GM21737 (cell line): ENCODE measurements around the gene GFOD1.

Source experiments
- ATAC-seq: cut with Tn5 transposase; IDR thresholded peaks from one replicate; pipeline ENCODE4 v1.9.1; 2021; ENCODE audit warnings: mild to moderate bottlenecking, moderate library complexity; ENCODE audit not compliant: unreplicated experiment

Gene GFOD1

DNA sequence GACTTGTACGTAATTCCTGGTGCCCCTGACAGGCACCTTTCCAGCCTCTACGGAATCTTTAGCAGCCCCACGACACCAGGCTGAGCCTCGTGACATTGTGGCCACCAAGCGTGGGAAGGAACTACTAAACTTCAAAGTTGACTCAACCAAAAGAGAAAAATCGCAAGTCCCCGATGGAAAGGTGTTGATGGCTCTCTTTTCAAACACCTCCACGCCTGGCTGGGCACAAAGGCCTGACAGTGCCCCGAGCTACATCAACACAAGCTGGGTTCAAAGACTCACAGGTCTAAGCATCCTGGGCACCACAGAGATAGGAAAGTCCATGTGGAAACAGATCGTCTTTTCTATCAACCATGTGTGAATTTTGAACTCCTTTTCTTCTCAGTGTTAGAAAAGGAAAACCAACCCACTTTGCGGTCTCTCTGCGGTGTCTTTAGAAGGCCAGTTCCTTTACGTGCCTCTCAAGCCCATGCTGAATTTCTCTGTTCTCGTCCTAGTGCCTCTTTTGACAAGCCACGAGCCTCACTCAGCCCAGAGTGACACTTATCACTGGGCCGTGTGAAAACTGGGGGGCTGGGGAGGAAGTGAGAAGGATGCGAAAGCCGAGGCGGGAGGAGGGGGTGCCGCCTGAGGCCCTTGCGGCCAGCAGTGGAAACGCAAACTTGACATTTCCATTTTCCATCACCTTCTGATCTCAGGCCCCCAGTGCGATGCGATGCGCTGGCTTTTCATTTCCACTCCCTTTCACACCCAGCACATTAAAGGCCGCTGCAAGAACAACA is 59.4 kb downstream of the GFOD1 start:
- peak; percentile 63 for ATAC-seq

DNA sequence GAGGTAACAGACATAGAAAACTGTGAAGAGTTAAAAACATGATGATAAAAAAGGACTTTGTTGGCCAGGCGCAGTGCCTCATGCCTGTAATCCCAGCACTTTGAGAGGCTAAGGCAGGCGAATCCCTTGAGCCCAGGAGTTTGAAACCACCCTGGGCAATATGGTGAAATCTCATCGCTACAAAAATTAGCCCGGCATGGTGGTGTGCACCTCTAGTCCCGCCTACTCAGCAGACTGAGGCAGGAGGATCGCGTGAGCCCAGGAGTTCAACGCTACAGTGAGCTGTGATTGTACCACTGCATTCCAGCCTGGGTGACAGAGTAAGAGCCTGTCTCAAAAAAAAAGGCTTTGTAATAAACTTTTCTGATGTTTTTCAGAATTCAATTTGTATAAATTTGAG is 60.1 kb downstream of the GFOD1 start:
- no peak for ATAC-seq

DNA sequence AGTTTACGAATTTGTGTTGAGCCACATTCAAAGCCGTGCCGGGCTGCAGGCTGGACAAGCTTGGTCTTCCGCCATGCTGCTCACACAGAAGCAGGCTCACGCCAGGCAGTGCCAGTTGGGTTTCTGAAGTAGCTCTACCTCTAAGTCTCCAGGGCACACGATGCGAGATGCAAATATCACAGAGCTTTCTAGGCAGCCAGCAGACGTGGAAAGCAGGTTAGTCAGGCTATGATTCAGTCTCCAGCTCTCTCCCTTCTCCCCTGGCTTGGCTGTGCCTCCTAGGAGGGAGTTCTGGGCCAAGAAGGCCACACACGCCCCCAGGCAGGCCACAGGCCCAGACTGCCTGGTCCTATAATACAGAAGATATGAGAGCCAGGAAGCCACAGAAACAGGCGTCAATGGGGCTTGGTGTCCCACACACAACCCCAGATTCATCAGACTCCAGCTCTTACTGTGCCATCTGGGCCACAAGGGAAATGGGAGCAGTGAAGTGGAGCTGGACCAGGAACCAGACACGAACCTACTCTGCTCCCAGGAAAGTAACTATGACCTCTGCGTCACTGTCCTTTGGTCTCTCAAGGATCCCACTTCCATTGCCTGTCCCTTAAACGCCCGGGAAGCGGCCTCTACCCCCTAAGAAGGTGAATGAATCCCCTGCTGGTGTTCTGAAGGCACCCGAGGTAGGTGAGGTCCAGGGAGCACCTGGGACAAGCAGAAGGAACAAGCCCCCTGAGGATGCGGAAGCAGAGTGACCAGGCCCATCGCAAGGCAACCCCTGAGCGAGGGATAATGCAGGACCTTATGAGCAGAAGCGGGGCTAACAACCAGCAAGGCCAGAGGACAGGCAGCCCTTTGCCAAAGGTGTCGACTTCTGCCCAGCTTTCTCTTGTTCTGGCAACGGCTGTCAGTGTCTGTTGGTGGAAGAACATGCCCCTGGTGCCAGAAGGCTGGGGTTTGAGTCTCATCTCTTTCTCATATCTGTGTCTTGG is 61.2 kb downstream of the GFOD1 start:
- no peak for ATAC-seq

- ATAC-seq, result no peak
These were observed 62.0 kb downstream of the GFOD1 start for GRCh38 chr6:13425270-13425873.

DNA sequence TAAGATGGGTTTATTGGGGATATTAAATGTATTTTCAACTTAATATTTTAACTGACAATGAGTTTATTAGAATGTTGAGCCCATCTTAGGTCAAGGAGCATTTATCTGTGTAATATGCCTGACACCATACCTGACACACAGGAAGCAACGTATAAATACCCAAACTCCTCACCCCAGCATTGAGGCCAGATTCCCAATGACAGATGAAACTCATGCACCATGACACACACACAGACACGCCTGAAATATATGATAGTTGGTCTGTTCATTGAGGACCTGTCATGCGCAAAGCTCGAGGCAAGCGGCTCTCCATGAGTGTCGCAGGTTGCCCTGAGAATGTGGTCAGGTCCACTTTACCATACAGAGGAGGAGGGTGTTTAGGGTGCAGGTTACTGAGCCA is 64.1 kb downstream of the GFOD1 start:
- no peak for ATAC-seq

- ATAC-seq, result no peak
These were observed 64.6 kb downstream of the GFOD1 start for GRCh38 chr6:13422681-13423221.

GRCh38 chr6:13421425-13422059 is 65.9 kb downstream of the GFOD1 start:
- no peak for ATAC-seq

DNA sequence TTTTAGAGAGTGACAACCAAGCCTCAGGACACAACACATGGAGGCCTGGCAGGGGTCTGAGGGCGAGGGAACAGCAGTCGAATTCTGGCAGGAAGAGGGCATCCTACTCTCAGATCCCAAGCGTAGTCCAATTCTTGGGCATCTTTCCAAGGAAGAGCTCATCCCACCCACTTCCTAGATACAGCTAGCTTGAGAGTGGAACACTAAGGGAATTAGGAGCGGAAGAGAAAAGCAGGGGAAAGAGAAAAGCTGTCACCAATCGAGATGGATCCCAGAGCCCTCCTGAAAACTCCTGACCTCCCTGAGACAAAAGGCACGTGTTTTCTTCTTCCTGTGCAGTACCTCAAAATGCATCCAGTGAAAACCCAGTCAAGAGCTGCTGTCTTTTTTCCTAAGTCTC is 67.1 kb downstream of the GFOD1 start:
- no peak for ATAC-seq

- no peak for ATAC-seq
These were observed 67.8 kb downstream of the GFOD1 start for GRCh38 chr6:13419422-13420195.

DNA sequence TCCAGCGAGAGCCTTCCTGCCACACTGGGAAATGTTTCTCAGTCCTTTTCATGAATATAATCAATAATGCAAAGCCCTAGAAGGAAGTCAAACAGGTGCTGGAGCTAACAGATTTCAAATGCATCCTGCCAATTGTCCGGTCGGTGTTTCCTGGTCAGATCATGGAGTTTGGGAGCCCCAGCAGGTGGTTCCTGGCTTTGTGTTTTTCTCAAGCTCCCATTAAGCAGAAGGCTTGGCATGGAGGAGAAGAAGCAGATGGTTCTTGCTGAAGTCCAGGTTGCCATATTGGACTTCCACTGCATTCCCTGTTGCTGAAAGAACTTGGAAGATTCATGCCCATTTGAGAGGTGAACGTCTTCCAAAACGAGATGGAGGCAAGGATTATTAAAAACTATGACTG is 68.6 kb downstream of the GFOD1 start:
- ATAC-seq, result no peak

DNA sequence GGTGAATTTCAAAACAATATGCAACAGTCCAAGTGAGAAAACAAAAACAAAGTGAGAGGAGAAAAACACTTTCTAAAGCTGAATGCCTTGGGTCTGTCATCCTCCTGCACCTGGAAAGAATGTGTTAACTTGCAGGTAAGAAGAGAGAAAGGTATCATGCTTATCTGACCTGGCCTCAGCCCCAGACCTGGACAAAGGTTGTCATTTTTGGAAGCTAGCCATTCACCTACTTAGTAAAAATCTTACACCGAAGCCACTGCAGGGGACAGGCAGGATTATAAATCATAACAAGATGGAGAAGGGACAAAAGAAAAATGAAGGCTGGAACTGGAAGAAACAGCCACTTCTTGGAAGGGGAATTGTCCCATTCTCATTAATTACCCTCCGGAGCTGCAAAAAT is 69.4 kb downstream of the GFOD1 start:
- no peak for ATAC-seq

- no peak for ATAC-seq
These were observed 70.0 kb downstream of the GFOD1 start for GRCh38 chr6:13417431-13417830.

GRCh38 chr6:13415283-13415682 is 72.1 kb downstream of the GFOD1 start:
- ATAC-seq, result no peak

DNA sequence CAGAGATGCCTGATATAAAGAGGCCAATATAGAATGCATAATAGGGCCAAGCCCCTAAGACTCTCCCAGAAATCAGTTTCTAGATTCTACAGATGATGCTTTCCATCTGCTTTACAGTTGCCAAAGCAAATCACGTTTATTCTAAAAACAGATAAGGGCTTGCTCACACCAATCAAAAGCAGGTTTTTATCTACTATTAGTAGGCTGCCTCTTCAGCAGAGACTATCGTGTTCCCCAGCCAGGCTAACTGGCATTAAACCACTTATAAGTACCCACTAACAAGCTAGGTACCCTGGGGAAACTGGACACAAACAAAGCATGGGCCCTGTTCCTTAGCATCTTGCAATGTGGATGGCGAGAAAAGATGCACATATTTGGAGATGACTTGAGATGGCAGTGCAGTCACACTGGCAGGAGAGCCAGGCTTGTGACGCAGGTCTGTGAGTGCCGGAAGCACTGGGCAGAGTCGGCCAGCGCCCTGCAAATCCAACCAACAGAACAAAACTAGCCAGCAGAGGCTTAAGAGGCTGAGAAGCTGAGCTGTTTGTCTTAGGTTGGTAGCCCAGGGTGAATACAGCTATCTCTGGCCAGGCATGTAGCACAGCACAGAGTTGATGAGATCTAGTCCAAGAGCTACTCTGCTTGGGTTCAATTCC is 73.4 kb downstream of the GFOD1 start:
- no peak for ATAC-seq

DNA sequence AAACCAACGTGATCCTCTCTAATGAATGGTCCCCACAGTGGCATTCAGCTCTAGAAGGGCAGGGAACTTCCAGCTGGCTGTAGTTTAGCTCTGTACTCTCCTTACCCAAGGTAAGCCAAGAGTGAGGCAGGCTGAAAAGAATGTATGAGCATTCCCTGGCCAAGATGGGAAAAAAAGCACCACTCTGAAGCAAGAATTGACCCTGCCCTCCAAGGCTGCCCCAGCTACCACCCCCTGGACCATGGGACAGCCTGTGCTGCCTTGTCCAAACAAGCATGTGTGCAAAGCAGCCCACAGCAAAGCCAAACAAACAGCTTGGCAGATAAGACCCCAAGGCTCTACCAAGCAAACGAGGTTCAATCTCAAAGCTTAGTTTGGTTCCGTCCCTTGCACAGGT is 73.9 kb downstream of the GFOD1 start:
- no peak for ATAC-seq

GRCh38 chr6:13412639-13413465 is 74.5 kb downstream of the GFOD1 start:
- no peak for ATAC-seq

DNA sequence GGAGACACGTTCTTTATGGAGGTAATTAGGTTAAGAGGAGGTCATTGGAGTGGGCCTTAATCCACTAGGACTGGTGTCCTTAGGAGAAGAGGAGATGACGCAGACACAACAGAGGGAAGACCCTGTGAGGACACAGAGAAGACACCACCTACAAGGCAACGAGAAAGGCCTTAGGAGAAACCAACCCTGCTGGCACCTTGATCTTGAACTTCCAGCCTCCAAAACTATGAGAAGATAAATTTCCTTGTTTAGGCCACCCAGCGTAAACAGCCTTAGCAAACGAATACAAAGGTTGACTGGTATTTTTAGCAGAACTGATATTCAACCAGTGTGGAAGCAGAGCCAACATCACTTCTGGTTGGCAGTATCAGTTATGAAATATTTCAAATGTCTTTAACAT is 75.2 kb downstream of the GFOD1 start:
- ATAC-seq, result no peak

DNA sequence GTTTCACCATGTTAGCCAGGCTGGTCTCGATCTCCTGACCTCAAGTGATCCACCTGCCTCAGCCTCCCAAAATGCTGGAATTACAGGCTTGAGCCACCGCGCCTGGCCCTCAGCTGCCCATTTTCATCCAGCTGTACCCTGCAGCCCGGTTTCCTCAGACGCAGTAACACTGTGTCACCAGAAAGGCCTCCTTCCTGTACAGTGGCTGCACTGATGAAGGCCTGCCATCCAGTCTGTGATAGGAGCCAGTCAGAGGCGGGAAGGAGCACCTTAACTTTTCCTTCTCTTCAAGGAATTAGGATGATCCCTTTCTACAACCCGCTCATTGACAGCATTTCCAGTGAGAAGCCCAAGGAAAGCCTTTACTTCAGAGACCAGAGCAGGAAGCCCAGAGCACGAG is 75.9 kb downstream of the GFOD1 start:
- no peak for ATAC-seq

DNA sequence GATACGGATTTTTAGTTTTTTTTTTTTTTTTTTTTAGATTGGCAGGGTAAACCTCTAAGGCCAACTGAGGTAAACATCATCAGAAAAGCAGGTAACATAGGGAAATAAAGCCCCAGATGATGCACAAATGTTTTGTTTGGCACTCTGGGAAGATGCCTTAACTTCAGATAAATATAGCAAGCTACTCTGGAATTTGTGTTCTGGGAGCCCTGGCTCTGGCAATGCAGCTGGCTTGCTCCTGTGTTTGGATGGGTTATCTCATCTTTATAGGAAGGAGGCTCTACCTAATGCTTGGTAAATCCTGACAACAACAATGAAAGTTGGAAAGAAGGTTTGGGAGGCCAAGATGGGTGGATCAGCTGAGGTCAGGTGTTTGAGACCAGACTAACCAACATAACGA is 77.4 kb downstream of the GFOD1 start:
- no peak for ATAC-seq
